DMS53 (cell line): ENCODE results near the gene MAPK10.
A peak's percentile ranks its signal among the peaks of the same experiment; 100 is the strongest.

Source experiments
- DNase-seq: peaks from one replicate; lab custom pipeline; 2025; lab: John Stamatoyannopoulos, UW

Gene MAPK10

DNA sequence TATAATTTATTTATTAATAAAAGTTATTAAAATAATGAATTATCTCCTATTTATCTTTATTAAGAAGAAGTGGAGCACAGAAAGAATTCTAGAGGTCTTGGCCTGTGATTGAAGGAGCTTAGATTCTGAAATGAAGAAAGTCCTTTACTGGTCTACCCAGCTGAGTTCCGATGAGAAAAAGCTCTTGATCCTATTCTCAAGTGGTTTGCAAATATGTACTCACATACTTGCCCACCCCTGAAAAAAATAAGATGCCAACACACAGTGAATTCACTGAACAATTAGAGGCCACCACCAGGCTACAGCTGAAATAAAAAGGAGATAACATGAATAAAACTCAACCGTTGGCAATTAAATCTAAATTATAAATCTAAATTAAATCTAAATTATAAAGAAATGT is 253.4 kb downstream of the MAPK10 start:
- DNase-seq: peak; percentile 52

DNA sequence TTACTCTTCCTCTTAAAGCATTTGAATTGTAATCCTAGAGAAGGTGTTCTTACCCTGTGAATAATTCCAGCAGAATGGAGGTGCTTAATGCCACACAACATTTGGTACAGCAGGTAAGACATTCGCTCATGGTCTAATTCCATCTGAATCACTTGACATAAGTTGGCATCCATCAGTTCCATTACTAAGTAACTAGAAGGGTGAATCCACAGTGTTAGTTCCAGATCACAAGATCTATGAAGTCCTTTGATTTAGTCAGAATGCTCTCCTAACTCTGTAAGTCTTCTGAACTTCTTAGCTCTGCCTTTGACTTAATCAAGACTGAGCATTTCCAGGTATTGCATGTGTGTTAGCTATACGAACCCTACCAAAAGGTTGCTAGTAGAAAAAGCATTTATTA is 258.0 kb downstream of the MAPK10 start:
- no peak for DNase-seq

DNA sequence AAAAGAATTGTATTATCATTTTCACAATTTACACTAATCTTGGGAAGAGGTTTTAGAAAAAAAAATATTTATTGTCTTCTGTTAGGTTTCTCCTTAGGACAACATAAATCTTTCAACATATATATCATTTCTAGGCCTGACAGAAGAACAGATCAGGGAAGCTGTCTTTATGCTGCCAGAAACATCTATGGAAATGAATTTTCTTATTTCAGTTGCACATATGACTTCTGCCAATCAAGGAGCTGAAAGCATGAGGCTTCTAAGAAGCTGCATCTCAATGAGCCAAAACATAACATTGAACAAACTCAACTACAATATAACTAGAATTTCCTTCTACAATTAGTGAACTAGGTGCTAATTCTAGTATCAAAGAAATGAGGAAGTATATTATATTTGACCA is 258.4 kb downstream of the MAPK10 start:
- DNase-seq: no peak

DNA sequence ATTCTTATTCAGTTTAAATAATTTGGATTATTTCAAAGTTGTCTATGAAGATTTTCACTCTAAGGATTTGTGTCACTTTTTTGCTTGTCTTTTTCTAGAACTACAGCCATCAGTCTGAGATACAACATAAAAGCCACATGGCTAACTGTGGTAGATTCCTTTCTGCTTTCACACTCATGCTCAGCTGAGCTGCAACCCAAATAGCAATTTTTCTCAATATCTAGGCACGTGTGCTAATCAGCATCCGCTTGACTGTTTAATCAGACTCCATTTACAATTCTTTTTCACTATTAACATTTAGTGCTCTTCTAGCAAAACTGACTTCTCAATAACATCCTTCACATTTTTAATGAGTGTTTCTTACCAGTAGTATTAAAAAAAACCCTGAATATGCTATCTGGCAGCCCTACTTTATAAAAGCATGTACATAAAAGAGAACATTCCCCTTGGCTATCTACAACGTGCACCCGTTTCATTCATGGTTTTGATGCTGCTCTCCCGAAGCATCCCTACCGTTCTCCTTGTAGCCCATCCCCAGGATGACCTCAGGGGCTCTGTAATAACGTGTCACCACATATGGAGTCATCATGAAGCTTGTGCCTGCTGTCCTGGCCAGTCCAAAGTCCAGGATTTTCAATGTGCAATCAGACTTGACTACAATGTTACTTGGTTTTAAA is 259.2 kb downstream of the MAPK10 start:
- DNase-seq: no peak

DNA sequence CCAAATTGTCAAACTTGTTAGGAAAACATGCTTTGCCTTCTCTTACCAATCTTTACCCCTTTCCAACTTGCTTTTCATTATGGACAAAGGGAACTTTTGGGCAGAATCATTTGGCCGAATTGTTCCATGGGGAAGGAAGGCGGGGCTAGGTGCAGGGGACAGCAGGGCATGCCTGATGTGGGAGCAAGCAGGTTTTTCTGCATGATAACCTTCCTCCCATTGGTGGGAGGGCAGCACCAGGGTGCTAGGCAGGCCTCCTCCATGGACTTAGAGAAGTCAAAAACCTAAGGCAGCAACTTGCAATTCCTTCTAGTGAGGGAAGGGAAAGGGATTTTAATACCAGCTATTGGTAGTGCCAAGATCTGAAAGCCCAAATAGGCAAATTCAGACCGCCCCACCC is 260.5 kb downstream of the MAPK10 start:
- DNase-seq: no peak

DNA sequence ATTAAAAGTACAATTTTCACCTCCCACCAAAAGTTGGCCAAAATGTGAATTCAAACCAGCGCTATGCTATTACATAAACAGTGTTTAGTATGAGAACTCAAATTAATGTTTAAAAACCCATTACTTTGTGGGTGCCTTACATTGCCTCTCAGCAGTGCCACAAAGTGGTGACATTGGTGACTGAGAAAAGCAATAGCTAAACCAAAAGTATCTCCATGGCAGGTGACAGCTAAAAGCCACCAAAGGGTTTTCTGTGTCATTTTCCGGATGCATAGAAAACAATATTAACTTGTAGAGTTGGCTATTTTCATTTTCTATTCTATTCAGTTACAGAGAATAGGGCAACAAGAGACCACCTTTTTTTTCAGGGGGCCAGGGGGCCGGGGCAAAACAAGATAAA is 261.2 kb downstream of the MAPK10 start:
- DNase-seq: no peak

DNA sequence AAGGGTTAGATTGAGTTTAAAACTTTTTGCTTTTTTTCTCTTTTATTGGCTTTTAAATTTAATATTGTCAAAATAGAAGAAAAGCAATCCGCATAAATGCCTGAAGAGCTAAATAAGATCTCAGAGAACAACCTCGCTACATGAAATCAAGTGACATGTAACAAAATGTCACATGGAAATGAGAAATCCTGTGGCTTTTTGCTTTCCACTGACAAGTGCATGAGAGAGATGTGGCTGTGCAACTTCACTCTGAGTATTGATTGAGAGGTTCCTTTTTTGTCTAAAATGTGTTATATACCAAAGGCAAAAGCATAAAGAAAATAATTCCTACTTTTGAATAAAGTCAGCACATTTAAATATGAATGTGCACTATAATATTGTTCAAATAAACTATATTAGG is 263.5 kb downstream of the MAPK10 start:
- DNase-seq: no peak

DNA sequence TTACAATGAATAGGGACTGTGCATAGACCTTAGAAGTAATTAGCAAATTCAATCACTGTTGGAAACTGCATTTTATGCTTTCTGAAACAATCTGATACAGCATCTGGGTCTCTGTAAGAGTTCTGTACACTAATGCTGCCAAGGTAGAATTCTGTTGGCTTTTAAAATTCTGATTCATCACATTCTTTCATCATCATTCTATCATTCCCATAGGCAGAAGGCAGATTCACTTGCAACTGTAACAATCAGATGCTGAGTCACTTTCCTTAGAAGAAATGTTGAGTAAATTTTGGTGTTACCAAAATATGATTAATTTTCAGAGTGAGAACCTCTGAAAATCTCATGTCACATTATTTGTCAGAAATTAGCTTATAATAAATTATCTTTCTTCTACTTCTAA is 267.2 kb downstream of the MAPK10 start:
- no peak for DNase-seq

DNA sequence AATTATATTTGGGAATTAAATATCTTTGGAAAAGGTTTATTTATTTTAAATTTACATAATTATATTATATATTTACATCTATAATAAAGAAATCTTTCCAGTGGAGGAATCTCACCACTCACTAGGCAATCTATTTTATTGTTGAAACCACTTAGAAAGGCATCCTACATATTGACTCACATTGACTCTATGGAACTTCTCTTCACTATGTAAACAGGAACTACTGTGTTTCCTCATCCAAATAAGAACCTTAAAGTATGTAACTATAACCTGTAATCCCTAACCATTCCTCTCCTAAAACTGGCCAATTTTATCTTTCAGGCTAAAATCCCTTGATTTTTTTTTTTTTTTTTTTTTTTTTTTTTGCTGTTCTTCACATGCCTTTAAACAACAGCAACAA is 268.7 kb downstream of the MAPK10 start:
- peak; percentile 26 for DNase-seq

DNA sequence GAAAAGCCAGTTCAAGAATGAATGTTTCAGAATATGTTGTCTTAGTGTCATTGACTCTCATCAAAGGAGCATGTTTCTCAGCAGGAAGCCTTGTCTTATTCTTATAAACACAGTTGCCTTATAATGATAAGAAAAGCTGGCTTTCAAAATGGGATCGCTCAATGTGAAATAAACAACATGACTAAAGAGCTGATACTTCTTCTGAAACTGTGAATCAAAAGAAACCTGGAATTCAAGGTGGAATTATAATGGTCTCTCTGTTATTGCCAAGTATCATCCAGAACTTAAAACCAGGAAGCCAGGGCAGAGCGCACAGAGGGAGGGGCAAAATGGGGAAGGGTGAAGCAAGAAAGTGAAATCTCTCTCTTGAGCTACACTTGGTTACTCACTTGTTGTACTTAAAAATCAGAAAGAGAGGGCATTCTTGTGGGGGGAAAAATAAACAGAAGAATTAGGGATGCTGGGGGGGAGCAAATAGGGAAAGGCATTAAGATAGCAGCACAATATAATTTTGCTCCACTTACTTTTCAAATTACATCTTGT is 270.0 kb downstream of the MAPK10 start:
- no peak for DNase-seq

DNA sequence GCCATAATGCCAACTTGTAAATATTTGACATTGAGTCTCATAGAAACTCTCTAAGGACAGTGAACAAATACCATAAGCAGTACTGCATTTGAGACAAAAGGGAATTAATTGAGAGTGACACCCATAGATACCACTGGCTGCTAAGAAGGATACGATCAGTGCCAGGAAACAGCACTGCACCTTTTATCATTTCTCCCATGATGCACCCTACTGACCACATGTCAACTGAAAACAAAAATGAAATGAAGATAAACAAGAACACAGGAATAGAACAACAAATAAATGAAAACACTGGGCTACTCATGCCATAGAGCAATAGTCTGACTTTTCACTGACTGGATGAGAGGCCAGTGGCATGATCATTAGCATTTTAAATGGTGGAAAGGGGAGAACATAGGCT is 270.8 kb downstream of the MAPK10 start:
- no peak for DNase-seq

DNA sequence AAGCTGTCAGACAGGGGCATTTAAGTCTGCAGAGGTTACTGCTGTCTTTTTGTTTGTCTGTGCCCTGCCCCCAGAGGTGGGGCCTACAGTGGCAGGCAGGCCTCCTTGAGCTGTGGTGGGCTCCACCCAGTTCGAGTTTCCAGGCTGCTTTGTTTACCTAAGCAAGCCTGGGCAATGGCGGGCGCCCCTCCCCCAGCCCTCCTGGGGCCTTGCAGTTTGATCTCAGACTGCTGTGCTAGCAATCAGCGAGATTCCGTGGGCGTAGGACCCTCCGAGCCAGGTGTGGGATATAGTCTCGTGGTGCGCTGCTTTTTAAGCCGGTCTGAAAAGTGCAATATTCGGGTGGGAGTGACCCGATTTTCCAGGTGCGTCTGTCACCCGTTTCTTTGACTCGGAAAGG is 284.1 kb downstream of the MAPK10 start:
- DNase-seq: peak; percentile 63

DNA sequence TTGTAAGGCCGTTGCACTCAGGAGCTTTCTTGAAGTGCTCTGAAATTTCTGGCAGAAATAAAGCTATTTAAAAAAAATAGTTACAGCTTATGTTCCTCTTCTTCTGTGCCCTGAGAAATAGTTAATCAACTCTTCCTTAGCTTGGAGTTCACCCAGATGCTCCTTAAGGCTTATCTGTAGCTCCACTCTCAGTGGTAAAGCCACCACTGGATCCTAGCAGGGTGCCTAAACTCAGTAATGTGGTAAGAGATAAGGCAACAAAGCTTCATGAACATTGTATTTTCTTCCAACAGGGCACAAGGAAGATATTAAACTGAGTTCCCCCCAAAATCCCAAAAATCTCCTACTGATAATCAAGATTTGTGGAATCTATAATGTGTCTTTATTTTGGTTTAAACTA is 299.5 kb downstream of the MAPK10 start:
- DNase-seq: no peak

DNA sequence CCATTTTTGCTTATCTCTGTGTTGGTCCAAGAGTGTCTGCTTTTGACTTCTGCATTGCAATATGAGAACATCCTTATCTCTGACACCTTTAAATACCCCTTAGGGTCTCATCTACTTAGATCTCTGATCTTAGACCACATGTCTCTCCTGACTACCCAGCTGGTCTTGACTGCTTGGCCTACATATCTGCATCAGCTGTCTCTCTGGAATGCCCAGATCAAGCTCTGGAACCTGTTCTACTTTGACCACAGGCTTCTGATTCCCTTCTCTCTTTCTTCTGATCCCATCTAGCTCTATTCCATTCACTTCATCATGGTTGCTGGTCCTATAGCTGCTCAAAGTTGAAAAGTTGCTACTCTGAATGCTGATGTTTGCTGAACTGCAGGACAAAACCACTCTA is 301.2 kb downstream of the MAPK10 start:
- DNase-seq: no peak

DNA sequence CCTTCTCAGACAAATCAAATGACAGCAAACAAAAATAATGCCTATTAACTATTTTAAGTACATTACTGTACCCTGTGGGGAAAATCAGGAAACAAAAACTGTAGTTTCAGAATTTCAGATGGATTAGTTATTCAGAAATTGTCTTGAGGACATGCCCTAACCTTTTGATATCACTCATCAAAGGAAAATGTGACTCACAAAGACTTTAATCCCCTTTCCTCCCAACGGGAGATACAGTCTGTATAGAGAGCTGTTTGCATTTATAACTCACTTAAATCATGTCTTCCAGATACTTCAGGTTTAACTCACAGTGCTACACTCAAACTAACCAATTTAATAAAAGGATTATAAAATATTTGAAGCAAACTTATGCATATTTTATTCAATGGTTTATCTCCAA is 304.0 kb downstream of the MAPK10 start:
- no peak for DNase-seq

DNA sequence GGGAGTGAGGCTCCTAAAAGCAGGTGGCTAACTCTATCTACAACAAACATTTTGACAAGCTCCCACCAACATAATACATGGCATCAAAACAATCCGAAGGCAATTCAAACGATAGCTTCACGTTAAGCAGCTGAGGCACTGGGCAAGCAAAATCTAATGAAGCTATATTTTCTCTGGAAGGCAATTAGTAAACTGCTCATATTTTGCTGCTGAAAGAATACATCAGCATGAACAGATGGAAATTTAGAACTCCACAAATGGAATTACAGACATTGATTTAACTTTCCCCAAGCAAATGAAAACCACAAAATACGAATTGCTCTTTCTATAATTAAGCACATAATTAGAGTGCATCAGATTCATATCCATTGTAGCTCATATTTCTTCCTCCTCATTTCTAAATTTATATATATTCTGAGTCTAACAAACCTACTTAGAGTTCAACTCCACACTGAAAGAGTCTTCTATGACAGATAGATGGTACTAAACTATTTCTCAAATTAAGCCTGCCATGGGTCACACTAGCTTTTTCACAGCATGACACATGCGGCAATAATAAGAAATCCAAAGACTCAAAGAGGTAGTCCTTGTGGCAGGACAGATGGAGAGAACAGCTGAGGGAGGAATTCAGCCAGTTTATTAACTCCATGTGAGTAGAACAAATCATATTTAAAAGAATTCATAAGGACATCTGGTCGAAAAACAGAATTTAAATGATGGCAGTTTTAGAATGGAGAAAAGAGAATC is 305.4 kb downstream of the MAPK10 start:
- DNase-seq: no peak

DNA sequence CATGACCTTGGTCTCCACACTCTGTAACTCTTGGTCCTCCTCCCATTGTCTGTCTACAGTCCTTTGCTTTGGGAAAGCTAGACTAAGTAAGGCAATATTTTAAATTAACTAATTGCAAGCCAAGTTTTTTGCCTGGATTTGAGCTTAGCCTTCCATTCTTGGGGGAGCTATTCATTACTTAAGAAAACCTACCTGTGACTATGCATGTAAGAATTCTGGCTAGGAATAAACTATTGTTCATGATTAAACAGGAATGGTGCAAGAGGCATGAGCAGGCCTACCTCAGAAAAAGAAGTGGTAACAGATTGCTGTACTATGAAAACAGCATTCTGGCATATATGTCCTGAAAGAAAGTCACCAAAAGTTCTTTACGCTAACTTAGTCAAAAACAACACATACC is 309.4 kb downstream of the MAPK10 start:
- no peak for DNase-seq

DNA sequence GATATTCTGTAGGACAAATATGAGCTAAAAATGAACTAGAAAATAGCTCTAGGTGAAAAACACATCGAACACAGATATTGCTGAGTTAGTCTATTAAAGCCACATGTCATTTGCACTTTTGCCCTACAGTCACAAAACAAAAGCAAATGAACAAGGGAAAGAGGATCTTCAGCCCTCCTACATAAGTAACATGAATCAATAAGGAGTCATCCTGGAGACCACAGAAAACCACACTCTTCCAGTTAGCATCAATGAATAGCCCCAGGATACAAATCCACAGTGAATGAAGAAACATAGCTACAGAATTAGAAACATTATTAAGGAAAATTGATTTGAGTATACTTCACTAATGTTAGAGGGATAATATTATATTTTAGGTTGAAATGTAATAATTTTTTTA is 311.4 kb downstream of the MAPK10 start:
- DNase-seq: no peak

DNA sequence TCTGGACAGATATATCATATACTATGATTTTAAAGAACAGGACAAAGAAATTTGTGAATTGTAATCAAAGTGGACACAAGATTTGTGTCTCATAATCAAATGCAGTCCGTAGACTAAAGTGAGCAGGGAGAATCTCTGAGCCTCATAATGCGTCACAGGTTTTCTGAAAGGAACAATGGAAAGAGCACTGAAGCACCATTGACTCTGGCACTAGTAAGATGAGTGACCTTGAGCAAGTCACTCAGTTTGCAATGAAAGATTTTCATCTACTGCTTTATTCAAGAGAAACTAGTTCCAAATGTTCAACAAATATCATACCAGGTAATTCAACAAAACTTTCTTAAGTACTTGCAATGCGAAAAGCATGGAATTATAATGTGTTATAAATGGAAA is 315.3 kb downstream of the MAPK10 start:
- DNase-seq: peak; percentile 6

DNA sequence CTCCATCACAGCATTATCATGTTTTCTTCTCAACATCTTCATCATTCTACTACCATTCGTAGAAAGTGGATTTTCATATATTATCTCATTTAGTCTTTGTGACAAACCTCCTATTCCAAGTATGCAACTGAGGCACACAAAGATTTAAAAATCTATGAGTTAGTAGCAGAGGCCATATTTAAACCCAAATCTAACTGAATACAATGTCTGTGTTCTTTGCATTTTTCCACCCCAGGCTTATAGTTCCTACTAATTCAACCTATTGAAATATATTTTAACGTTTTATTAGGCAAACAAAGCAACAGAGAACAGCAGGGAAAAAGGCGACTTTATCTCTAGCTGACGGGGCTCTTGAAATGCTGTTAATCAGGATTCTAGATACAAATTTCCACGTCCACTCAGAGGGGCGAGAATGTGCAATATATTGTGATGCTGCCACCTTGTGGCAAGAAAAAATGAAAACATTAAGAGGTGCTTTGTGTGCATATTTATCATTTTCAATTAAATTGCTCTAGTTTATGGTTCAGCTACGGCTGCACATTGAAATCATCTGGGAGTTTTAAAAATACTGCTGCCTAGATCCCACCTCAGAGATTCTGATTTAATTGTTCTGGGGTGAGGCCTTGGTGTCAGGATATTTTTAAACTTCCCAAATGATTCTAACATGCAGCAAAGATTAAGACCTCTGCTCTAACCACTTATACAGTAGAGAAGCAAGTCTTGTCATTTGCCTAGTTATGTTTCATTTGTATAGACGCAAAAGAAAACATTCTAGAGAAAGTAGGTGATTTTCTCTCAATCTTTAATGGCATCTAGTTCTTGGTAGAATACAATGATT is 315.9 kb downstream of the MAPK10 start:
- peak; percentile 70 for DNase-seq

DNA sequence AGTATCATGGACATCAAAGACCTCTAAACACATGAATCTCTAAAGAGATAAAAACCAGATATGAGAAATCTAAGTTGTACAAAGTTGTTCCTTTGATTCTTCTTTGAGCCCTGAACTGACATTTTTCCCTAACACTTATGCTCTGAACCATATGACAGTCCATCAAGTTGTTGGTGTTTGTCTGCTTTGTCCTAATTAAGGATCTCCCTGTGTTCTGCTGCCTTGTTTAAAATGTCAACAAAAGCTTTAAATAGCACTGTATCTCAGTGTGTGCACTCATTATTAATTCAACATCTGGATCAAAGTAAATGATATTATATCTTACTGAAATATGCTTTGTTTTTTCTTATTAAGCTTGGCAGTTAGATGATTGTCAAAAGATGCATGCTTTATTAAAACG is 321.8 kb downstream of the MAPK10 start:
- no peak for DNase-seq

DNA sequence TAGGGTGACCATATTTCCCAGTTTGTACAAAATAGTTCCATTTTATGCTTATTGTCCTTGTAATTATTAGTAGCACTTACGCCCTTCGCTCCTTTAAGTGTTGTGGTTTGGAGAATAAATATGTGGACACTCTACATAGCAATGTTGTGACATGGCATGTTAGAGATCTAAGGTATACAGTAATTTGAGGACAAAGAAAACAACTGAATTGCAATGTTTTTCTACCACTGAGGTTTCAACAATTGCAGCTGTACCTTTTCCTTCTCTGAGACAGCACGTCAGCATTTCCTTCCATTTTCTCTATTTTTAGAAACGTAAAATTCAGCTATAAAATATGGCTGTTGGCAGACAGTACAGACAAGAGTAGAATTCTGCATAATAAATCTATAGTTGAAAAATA is 323.1 kb downstream of the MAPK10 start:
- peak; percentile 71 for DNase-seq

DNA sequence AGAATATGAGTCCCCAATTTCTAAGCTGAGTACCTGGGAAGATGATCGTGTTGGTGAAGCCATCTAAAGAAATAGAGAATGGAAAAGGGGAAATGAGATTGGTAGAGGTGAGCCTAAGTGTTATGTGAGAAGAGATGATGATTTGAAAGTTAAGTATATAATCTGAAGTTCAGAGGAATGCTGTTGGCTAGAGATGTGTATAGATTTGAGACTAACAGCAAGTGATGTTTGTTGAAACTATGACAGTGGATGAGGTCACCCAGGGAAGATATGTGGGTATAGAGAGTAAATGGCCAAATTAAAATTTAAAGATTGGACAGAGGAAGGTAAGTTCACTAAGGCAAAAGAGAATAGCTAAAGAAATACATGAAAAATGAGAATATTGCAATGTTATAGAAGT is 324.2 kb downstream of the MAPK10 start:
- peak; percentile 12 for DNase-seq
